B cell (primary cell): Measurements from ENCODE around the gene COLGALT1. TPM values are rescaled to one million over a fixed set of nuclear protein-coding genes. Genes with fewer than 3 reads are reported as not detected.

ENCODE experiments used
- ATAC-seq: fragments of 200-7000 bp; cut with Tn5 transposase; one replicate; pipeline ENCODE4 v1.10.0; 2021; ENCODE audit warnings: low read depth, mild to moderate bottlenecking, moderate number of reproducible peaks, moderate library complexity
- CTCF ChIA-PET: fragments of 350-600 bp; sonication (Branson Sonifier 250); formaldehyde crosslinking; loops from one replicate; lab custom pipeline; 2021; ENCODE audit warnings: antibody characterized with exemption, inconsistent platforms; lab: Charles Lee
- POLR2A ChIA-PET: fragments of 350-600 bp; sonication (Branson Sonifier 250); formaldehyde crosslinking; loops from one replicate; lab custom pipeline; 2021; ENCODE audit warnings: antibody characterized with exemption; lab: Charles Lee
- DNase-seq: peaks from one replicate; pipeline ENCODE4 v3.0.0; 2013
- H2AFZ ChIP-seq: 2 replicates; pipeline ENCODE4 v1.6.1; 2012; ENCODE audit warnings: mild to moderate bottlenecking, low read depth, low read length; ENCODE audit not compliant: insufficient read depth, poor library complexity, severe bottlenecking
- H3K27ac ChIP-seq, 2 donors: 1 replicate in 1 of 2; 2 replicates in 1 of 2; pipeline ENCODE4 v1.5.1; 2012 to 2013; ENCODE audit warnings: low read length in 2 of 2, mild to moderate bottlenecking in 2 of 2, moderate library complexity in 1 of 2
- H3K27me3 ChIP-seq, 4 experiments: fragments of 200-600 bp in 1 of 4; sonication (generic) in 1 of 4; replicated peaks in 1 of 4; 1 replicate in 2 of 4; 2 replicates in 2 of 4; pipeline versions ENCODE4 v1.6.1 to v1.7.0; 2013 to 2016; ENCODE audit warnings: low read length in 3 of 4, mild to moderate bottlenecking in 2 of 4, mixed read lengths in 1 of 4, moderate library complexity in 1 of 4; ENCODE audit not compliant: insufficient read depth in 4 of 4, control insufficient read depth in 3 of 4; ENCODE audit errors: control extremely low read depth in 1 of 4
- H3K36me3 ChIP-seq, 2 experiments: replicated peaks in 1 of 2; 1 replicate in 1 of 2; 2 replicates in 1 of 2; pipeline versions ENCODE4 v1.6.1 to v1.7.1; 2013; ENCODE audit warnings: low read length in 1 of 2; ENCODE audit not compliant: insufficient read depth in 2 of 2, control insufficient read depth in 1 of 2; ENCODE audit errors: control extremely low read depth in 1 of 2, extremely low read depth in 1 of 2
- H3K4me1 ChIP-seq, 2 donors: fragments of 200-600 bp in 1 of 2; sonication (generic) in 1 of 2; 1 replicate in 1 of 2; 2 replicates in 1 of 2; pipeline versions ENCODE4 v1.5.1 to v1.6.1; 2013 to 2017; ENCODE audit warnings: low read length in 2 of 2; ENCODE audit not compliant: control insufficient read depth in 2 of 2, insufficient read depth in 2 of 2
- H3K4me2 ChIP-seq: replicated peaks from 2 replicates; pipeline ENCODE3; 2012; ENCODE audit warnings: mild to moderate bottlenecking, low read depth, low read length; ENCODE audit not compliant: poor library complexity, severe bottlenecking
- H3K4me3 ChIP-seq, 5 experiments: fragments of 200-600 bp in 1 of 5; sonication (generic) in 1 of 5; 1 replicate in 3 of 5; 2 replicates in 2 of 5; pipeline versions ENCODE4 v1.5.1 to v1.7.0; 2011 to 2016; ENCODE audit warnings: low read length in 4 of 5, mild to moderate bottlenecking in 4 of 5, low read depth in 2 of 5, control low read depth in 1 of 5, moderate library complexity in 1 of 5; ENCODE audit not compliant: insufficient read depth in 1 of 5; ENCODE audit errors: control extremely low read depth in 1 of 5, extremely low read depth in 1 of 5
- H3K79me2 ChIP-seq: fragments of 200-600 bp; sonication (generic); one replicate; pipeline ENCODE4 v1.6.0; 2016; ENCODE audit warnings: low read length; ENCODE audit not compliant: control insufficient read depth, insufficient read depth
- H3K9ac ChIP-seq: fragments of 200-600 bp; sonication (generic); 2 replicates; pipeline ENCODE4 v1.6.1; 2017; ENCODE audit warnings: mild to moderate bottlenecking, low read length, moderate library complexity
- H3K9me3 ChIP-seq, 3 donors: one replicate each; pipeline versions ENCODE4 v1.6.1 to v1.7.1; 2013; ENCODE audit warnings: low read length in 2 of 3; ENCODE audit not compliant: control insufficient read depth in 2 of 3, insufficient read depth in 1 of 3; ENCODE audit errors: control extremely low read depth in 1 of 3
- H4K20me1 ChIP-seq: 2 replicates; pipeline ENCODE4 v1.6.0; 2012; ENCODE audit warnings: mild to moderate bottlenecking, low read length; ENCODE audit not compliant: insufficient read depth, control insufficient read depth, poor library complexity, severe bottlenecking
- H3K27ac Mint-ChIP-seq: one replicate; pipeline ENCODE4 v1.8.0; 2021; ENCODE audit warnings: mixed read lengths
- H3K27me3 Mint-ChIP-seq: one replicate; pipeline ENCODE4 v1.8.0; 2021; ENCODE audit warnings: mixed read lengths
- H3K4me1 Mint-ChIP-seq: one replicate; pipeline ENCODE4 v1.8.0; 2021; ENCODE audit warnings: mixed read lengths
- H3K4me3 Mint-ChIP-seq: one replicate; pipeline ENCODE4 v1.8.0; 2021; ENCODE audit warnings: mixed read lengths
- H3K9me3 Mint-ChIP-seq: one replicate; pipeline ENCODE4 v1.8.0; 2022; ENCODE audit warnings: mixed read lengths; ENCODE audit not compliant: insufficient read depth
- CTCF ChIP-seq: fragments of 200-600 bp; IDR thresholded peaks from one replicate; pipeline ENCODE4 v1.8.0; 2022; ENCODE audit warnings: antibody characterized with exemption, mild to moderate bottlenecking
- EZH2 ChIP-seq: IDR thresholded peaks from 2 replicates; pipeline ENCODE4 v1.6.1; 2012; ENCODE audit warnings: borderline replicate concordance, low read depth, mild to moderate bottlenecking, moderate library complexity, low read length; ENCODE audit not compliant: insufficient read depth, poor library complexity, severe bottlenecking
- WGBS: methylation state at CpG from one replicate; pipeline ENCODE4 v1.1.5; 2013; ENCODE audit warnings: missing lambda C conversion rate; ENCODE audit not compliant: insufficient coverage; 5-methylcytosine and 5-hydroxymethylcytosine counted together
- intact Hi-C: fragments of 100-400 bp; cut with micrococcal nuclease; formaldehyde crosslinking; loops from one replicate; pipeline ENCODE4 v1.10.0; 2022
- polyA plus RNA-seq: library from polyadenylated mRNA; depleted of rRNA; stranded (reverse); fragments of >200 nt; gene quantifications from 2 replicates; pipeline ENCODE4 v1.2.3, GENCODE V29; 2012
- total RNA-seq, 2 donors: library from RNA; stranded (reverse); fragments of 120-200 nt in 1 of 2; gene quantifications; 1 replicate in 1 of 2; 2 replicates in 1 of 2; pipeline versions ENCODE4 v1.2.3 to v1.2.4, GENCODE V29; 2013 to 2022

COLGALT1 gene
- total and polyA plus RNA-seq, 2 donors (not counting 1 experiment from before 2014, with no cell fraction given), result 108 to 126 TPM

- ATAC-seq, result peak; percentile 71
- Histone ChIP-seq H3K9me3 (peaks cover 0 to 17% (median 2%) of the 10 kb centered on the region in 3 donors), H3K27me3 (no peaks in the 10 kb centered on the region), H3K4me1 (peaks cover 83 to 86% of the 10 kb centered on the region in 2 donors), H3K36me3 (peaks cover 0 to 33% of the 10 kb centered on the region in 2 experiments), H2AFZ (peak overlapping the region; percentile 47), H3K4me3 (peak overlapping the region; percentile 79 to 93 (median 83)), H3K79me2 (peaks cover 77% of the 10 kb centered on the region), H3K27ac (peak overlapping the region; percentile 82 to 95), H3K4me2 (peak overlapping the region; percentile 95), H3K9ac (peak overlapping the region; percentile 88), H4K20me1 (peaks cover 42% of the 10 kb centered on the region)
- no peaks in the 10 kb centered on the region for H3K9me3 Mint-ChIP-seq
- ChIA-PET POLR2A (interaction anchor here (0.6 to 2.9 kb wide), 11 partner anchors 11 to 1016 kb away, joined by 3 to 25 read pairs (median 6); partner anchors contain the start of gene PGLS), CTCF (interaction anchor here (1.6 to 5.6 kb wide), 4 partner anchors 11 to 46 kb away, joined by 6 to 33 read pairs (median 10); partner anchors contain the start of gene PGLS)
- intact Hi-C loops, result loop anchor here (1.0 kb wide), 5 partner anchors 12 to 58 kb away; partner anchors contain the start of gene COLGALT1
- under 1% methylated on average over 11 of the region's 16 CpGs for WGBS
- peak; percentile 89 for DNase-seq
- H3K27ac Mint-ChIP-seq, result peak overlapping the region; percentile 96
- peak overlapping the region; percentile 93 for H3K4me3 Mint-ChIP-seq
- no peaks in the 10 kb centered on the region for H3K27me3 Mint-ChIP-seq
- peaks cover 77% of the 10 kb centered on the region for H3K4me1 Mint-ChIP-seq
- TF ChIP-seq EZH2 (no peak), CTCF (no peak)
These were observed 28.5 kb upstream of the COLGALT1 start for GRCh38 chr19:17526922-17527321.

GRCh38 chr19:17527326-17527725, 28.1 kb upstream of the COLGALT1 start:
- Mint-ChIP-seq H3K9me3 (no peaks in the 10 kb centered on the region), H3K4me1 (peaks cover 78% of the 10 kb centered on the region), H3K4me3 (peak overlapping the region; percentile 93), H3K27ac (peak overlapping the region; percentile 96), H3K27me3 (no peaks in the 10 kb centered on the region)
- Histone ChIP-seq H2AFZ (peak overlapping the region; percentile 47), H3K9ac (peak overlapping the region; percentile 88), H3K9me3 (peaks cover 0 to 17% (median 2%) of the 10 kb centered on the region in 3 donors), H3K4me2 (peak overlapping the region; percentile 95), H3K36me3 (peaks cover 0 to 37% of the 10 kb centered on the region in 2 experiments), H3K4me1 (peaks cover 82 to 86% of the 10 kb centered on the region in 2 donors), H3K79me2 (peaks cover 81% of the 10 kb centered on the region), H4K20me1 (peaks cover 46% of the 10 kb centered on the region), H3K4me3 (peak overlapping the region; percentile 79 to 93 (median 83)), H3K27ac (peak overlapping the region; percentile 70 to 82), H3K27me3 (no peaks in the 10 kb centered on the region)
- ChIA-PET POLR2A (interaction anchor here (0.6 to 2.9 kb wide), 9 partner anchors 11 to 1015 kb away, joined by 3 to 25 read pairs (median 5); partner anchors contain the start of gene PGLS), CTCF (interaction anchor here (0.9 to 5.6 kb wide), 5 partner anchors 11 to 46 kb away, joined by 3 to 33 read pairs (median 7); partner anchors contain the start of gene PGLS)
- no peak for TF ChIP-seq EZH2
- TF ChIP-seq CTCF, result no peak
- intact Hi-C loops, result loop anchor here (1.0 kb wide), 5 partner anchors 12 to 58 kb away; partner anchors contain the start of gene COLGALT1
- 0% methylated on average over 10 of the region's 10 CpGs for WGBS
- peak; percentile 4 for ATAC-seq
- no peak for DNase-seq
